HG02610 (cell line): ENCODE measurements around the gene KLHL29.

Experiments
- ATAC-seq: cut with Tn5 transposase; IDR thresholded peaks from one replicate; pipeline ENCODE4 v1.9.1; 2021; ENCODE audit warnings: mild to moderate bottlenecking, moderate library complexity; ENCODE audit not compliant: unreplicated experiment

Gene KLHL29

GRCh38 chr2:23507267-23508065 is 122.5 kb downstream of the KLHL29 start:
- no peak for ATAC-seq

GRCh38 chr2:23508066-23508390 is 123.0 kb downstream of the KLHL29 start:
- ATAC-seq: no peak

- no peak for ATAC-seq
Observed at GRCh38 chr2:23509103-23509502, 124.1 kb downstream of the KLHL29 start.

- no peak for ATAC-seq
Observed at GRCh38 chr2:23509596-23510292, 124.8 kb downstream of the KLHL29 start.

- ATAC-seq: no peak
Observed at GRCh38 chr2:23510471-23510870, 125.5 kb downstream of the KLHL29 start.

GRCh38 chr2:23512778-23513177 is 127.8 kb downstream of the KLHL29 start:
- ATAC-seq: no peak

GRCh38 chr2:23513245-23513871 is 128.4 kb downstream of the KLHL29 start:
- ATAC-seq: no peak

GRCh38 chr2:23513872-23514793 is 129.2 kb downstream of the KLHL29 start:
- no peak for ATAC-seq

GRCh38 chr2:23516520-23517256 is 131.7 kb downstream of the KLHL29 start:
- no peak for ATAC-seq

- no peak for ATAC-seq
Observed at GRCh38 chr2:23518481-23519333, 133.7 kb downstream of the KLHL29 start.

- no peak for ATAC-seq
Observed at GRCh38 chr2:23519334-23519651, 134.3 kb downstream of the KLHL29 start.

GRCh38 chr2:23520256-23520655 is 135.3 kb downstream of the KLHL29 start:
- no peak for ATAC-seq

- no peak for ATAC-seq
Observed at GRCh38 chr2:23521060-23521459, 136.1 kb downstream of the KLHL29 start.

GRCh38 chr2:23522726-23523372 is 137.9 kb downstream of the KLHL29 start:
- ATAC-seq: no peak

GRCh38 chr2:23523373-23524260 is 138.6 kb downstream of the KLHL29 start:
- no peak for ATAC-seq

GRCh38 chr2:23524261-23524706 is 139.3 kb downstream of the KLHL29 start:
- ATAC-seq: no peak

GRCh38 chr2:23525137-23525765 is 140.3 kb downstream of the KLHL29 start:
- ATAC-seq: no peak
